HUES64 (cell line): ENCODE data around the gene LNX1. TPM values are rescaled to one million over a fixed set of nuclear protein-coding genes. Genes with fewer than 3 reads are reported as not detected.
A peak's percentile ranks its signal among the peaks of the same experiment; 100 is the strongest.

Experiments
- H3K27ac ChIP-seq: 2 replicates; pipeline ENCODE4 v1.7.0; 2013; ENCODE audit warnings: low read depth, low read length, inconsistent platforms
- H3K27me3 ChIP-seq: 2 replicates; pipeline ENCODE4 v1.6.1; 2013; ENCODE audit warnings: mild to moderate bottlenecking, low read length; ENCODE audit not compliant: insufficient read depth
- H3K36me3 ChIP-seq: 2 replicates; pipeline ENCODE4 v1.6.1; 2013; ENCODE audit warnings: mild to moderate bottlenecking, low read length; ENCODE audit not compliant: insufficient read depth
- H3K4me1 ChIP-seq: 2 replicates; pipeline ENCODE4 v1.6.1; 2013; ENCODE audit warnings: mild to moderate bottlenecking, low read length, moderate library complexity; ENCODE audit not compliant: insufficient read depth
- H3K4me3 ChIP-seq: 2 replicates; pipeline ENCODE4 v1.5.1; 2013; ENCODE audit warnings: mild to moderate bottlenecking, low read length, moderate library complexity
- H3K9ac ChIP-seq: 2 replicates; pipeline ENCODE4 v1.6.1; 2013; ENCODE audit warnings: mild to moderate bottlenecking, low read depth, low read length
- H3K9me3 ChIP-seq: 2 replicates; pipeline ENCODE4 v1.6.1; 2013; ENCODE audit warnings: low read depth, low read length; ENCODE audit not compliant: insufficient read depth
- WGBS: fragments of 150-250, 120-280 bp; methylation state at CpG from one replicate; pipeline ENCODE4 v1.1.7; 2013; ENCODE audit warnings: missing lambda C conversion rate; 5-methylcytosine and 5-hydroxymethylcytosine counted together
- polyA plus RNA-seq, 2 experiments: library from polyadenylated mRNA; stranded (reverse); fragments of 50-300 nt; gene quantifications; one replicate each; pipeline ENCODE4 v1.2.3, GENCODE V29; 2013

Gene LNX1
- polyA plus RNA-seq (2013, experiment 1 of 2) = 0.90 TPM
- polyA plus RNA-seq (2013, experiment 2 of 2) = 1.5 TPM

DNA sequence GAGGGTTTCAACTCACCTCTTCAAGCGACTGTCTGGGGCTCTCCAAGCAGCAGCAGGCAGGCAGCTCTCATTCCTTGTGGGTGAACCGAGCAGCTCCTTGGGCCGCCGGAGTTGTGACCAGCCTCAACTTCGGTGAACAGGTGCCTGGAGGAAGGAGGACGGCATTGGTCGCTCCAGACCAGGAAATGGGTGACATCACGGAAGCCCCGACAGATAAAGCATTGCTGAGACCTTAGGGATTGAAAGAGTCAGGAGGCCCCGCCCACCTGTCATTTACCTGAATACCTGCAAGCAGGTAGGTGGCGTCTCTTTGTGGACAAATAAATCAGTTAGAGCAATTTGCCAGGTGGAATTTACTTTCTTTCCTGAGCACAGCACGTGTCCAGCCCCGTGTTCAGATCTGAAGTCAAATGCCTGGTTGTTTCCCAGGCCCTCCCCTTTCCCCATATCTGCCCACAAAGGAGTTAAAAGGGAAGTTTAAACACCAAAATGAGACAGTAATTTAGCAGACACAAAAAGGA is at the start of gene LNX1:
Gene LNX1 (minus strand): TSS at position 115 of the 521 bp plus-strand sequence. CDS start 17,484 bp downstream, outside the sequence.
- H3K36me3 ChIP-seq = no peaks in the 10 kb centered on the region
- H3K4me1 ChIP-seq = peaks cover 49% of the 10 kb centered on the region
- H3K9ac ChIP-seq = peak within 1 kb of the TSS; percentile 41
- peak within 1 kb of the TSS; percentile 56 for H3K4me3 ChIP-seq
- H3K27ac ChIP-seq = peak within 1 kb of the TSS; percentile 91; the same call in 1 of the 2 replicates
- H3K27me3 ChIP-seq = no peaks in the 10 kb centered on the region
- whole genome bisulfite sequencing = 44% methylated on average over 13 of the region's 13 CpGs
- H3K9me3 ChIP-seq = no peaks in the 10 kb centered on the region

DNA sequence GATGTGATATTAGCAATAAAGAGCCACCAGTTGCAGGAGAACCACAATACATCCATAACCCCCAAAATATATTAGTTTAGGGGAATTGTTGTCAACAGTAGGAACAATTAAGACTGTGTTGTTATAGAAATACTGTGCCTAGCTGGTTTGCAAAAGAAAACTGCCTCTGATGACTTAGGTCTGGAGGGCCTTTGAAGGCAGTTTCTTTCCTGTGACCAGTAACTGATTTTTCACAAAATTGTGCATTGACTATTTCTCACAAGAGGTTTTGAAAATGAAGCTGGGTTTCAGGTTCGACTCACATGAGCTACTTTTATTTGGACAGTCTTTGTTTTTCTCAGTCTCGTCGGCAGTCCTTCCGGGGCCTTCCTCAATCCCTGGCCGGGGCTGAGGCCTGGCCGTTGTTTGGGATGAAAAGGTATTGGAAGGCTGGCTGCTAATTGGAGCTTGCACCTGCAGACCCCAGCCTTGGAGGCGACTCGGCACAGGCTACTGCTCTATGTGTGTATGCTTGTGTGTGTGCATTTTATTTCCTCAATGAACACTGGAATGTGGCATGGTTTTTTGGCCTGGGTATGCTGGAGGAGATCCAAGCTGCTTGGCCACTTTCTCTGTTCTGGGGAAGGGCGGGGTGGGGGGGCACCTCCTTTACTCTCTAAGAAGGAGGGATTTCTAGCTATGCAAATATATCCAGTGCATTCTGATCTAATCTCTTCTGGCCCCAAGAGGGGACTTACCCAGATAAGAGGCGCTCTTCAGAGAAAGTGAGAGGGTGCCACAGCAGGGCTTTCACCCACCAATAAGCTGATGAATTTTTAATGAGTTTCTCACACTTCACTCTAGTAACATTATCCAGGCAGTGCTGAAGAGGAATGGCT is 49.5 kb upstream of the LNX1 start:
- Histone ChIP-seq H3K9me3 (no peaks in the 10 kb centered on the region), H3K36me3 (no peaks in the 10 kb centered on the region), H3K9ac (no peak overlapping the region), H3K4me3 (no peak overlapping the region), H3K27me3 (no peaks in the 10 kb centered on the region), H3K4me1 (peaks cover 8% of the 10 kb centered on the region), H3K27ac (no peak overlapping the region)
- 89% methylated on average over 10 of the region's 10 CpGs for whole genome bisulfite sequencing

DNA sequence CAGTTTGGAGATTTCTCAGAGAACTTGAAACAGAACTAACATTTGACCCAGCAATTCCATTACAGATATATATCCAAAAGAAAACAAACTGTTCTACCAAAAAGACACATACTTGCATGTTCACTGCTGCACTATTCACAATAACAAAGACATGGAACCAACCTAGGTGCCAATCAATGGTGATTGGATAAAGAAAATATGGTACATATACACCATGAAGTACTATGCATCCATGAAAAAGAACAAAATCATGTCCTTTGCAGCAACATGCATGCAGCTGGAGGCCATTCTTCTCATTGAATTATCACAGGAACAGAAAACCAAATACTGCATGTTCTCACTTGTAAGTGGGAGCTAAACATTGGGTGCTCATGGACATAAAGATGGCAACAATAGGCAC is 47.6 kb upstream of the LNX1 start:
- Histone ChIP-seq H3K27ac (no peak overlapping the region), H3K36me3 (no peaks in the 10 kb centered on the region), H3K9ac (no peak overlapping the region), H3K9me3 (no peaks in the 10 kb centered on the region), H3K4me1 (peaks cover 8% of the 10 kb centered on the region), H3K27me3 (no peaks in the 10 kb centered on the region), H3K4me3 (no peak overlapping the region)

DNA sequence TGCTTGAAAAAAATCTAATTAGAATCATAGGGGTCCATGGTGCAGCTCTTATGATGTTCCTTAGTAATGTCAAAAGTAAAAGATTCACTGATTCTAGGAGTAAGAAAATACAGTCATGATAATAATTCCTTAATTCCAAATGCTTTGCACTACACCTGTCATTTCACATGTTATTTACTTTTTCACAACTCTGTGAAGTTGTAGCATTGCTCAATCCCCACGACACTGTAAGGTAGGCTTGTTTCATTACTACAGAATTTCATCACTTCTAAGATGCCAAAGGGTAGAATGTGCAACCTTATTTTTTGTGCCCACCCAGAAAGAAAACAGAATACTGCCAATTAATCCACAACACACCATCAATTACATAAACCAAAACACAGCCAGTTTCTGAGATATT is 46.1 kb upstream of the LNX1 start:
- Histone ChIP-seq H3K4me1 (peaks cover 8% of the 10 kb centered on the region), H3K9me3 (no peaks in the 10 kb centered on the region), H3K27ac (no peak overlapping the region), H3K9ac (no peak overlapping the region), H3K27me3 (no peaks in the 10 kb centered on the region), H3K36me3 (no peaks in the 10 kb centered on the region), H3K4me3 (no peak overlapping the region)
- 86% methylated on average over 1 of the region's 1 CpG for WGBS

GRCh38 chr4:53635697-53636483 is 44.6 kb upstream of the LNX1 start:
- H3K27me3 ChIP-seq = no peaks in the 10 kb centered on the region
- no peak overlapping the region for H3K9ac ChIP-seq
- 0 out of 2 replicates have a peak, but pooled peaks cover 3% of the 10 kb centered on the region for H3K4me1 ChIP-seq
- H3K9me3 ChIP-seq = no peaks in the 10 kb centered on the region
- no peak overlapping the region for H3K4me3 ChIP-seq
- H3K27ac ChIP-seq = no peak overlapping the region
- 90% methylated on average over 3 of the region's 5 CpGs for WGBS
- no peaks in the 10 kb centered on the region for H3K36me3 ChIP-seq

- no peak overlapping the region for H3K4me3 ChIP-seq
- 92% methylated on average over 4 of the region's 4 CpGs for WGBS
- no peaks in the 10 kb centered on the region for H3K9me3 ChIP-seq
- H3K4me1 ChIP-seq = no peaks in the 10 kb centered on the region
- H3K9ac ChIP-seq = no peak overlapping the region
- H3K27me3 ChIP-seq = no peaks in the 10 kb centered on the region
- H3K27ac ChIP-seq = no peak overlapping the region
- no peaks in the 10 kb centered on the region for H3K36me3 ChIP-seq
Measured at GRCh38 chr4:53633608-53634007, 42.3 kb upstream of the LNX1 start.

- Histone ChIP-seq H3K4me3 (no peak overlapping the region), H3K9ac (no peak overlapping the region), H3K4me1 (peaks cover 15% of the 10 kb centered on the region; the same call in 1 of the 2 replicates), H3K27me3 (no peaks in the 10 kb centered on the region), H3K9me3 (no peaks in the 10 kb centered on the region), H3K27ac (no peak overlapping the region), H3K36me3 (no peaks in the 10 kb centered on the region)
- WGBS = 56% methylated on average over 1 of the region's 1 CpG
Measured at GRCh38 chr4:53629296-53629695, 38.0 kb upstream of the LNX1 start.

DNA sequence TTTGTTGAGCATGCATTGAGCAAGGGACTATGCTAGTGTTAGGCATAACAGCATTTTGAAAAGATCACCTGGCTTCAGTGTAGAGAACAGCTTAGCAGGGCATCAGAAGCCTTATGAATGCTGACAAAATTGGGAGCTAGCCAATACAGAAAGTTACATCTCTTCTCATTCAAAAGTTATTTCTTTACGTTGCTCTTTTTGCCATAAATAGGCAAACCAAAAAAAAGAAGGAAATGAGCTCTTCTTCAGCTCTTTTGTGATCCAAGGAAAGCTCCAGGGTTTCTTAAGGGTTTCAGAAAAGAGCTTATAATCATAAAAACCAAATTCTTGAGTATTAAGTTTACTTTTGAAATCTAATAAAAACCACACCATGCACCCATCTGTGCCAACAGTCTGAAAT is 35.2 kb upstream of the LNX1 start:
- Histone ChIP-seq H3K27ac (no peak overlapping the region), H3K9ac (no peak overlapping the region), H3K27me3 (no peaks in the 10 kb centered on the region), H3K36me3 (no peaks in the 10 kb centered on the region), H3K4me3 (no peak overlapping the region), H3K9me3 (no peaks in the 10 kb centered on the region), H3K4me1 (peaks cover 15% of the 10 kb centered on the region; the same call in 1 of the 2 replicates)
- WGBS = 90% methylated on average over 1 of the region's 1 CpG

- WGBS = 91% methylated on average over 2 of the region's 2 CpGs
- Histone ChIP-seq H3K4me3 (no peak overlapping the region), H3K27me3 (no peaks in the 10 kb centered on the region), H3K36me3 (no peaks in the 10 kb centered on the region), H3K9ac (no peak overlapping the region), H3K9me3 (no peaks in the 10 kb centered on the region), H3K27ac (no peak overlapping the region), H3K4me1 (peaks cover 15% of the 10 kb centered on the region; the same call in 1 of the 2 replicates)
Measured at GRCh38 chr4:53625888-53626287, 34.6 kb upstream of the LNX1 start.

DNA sequence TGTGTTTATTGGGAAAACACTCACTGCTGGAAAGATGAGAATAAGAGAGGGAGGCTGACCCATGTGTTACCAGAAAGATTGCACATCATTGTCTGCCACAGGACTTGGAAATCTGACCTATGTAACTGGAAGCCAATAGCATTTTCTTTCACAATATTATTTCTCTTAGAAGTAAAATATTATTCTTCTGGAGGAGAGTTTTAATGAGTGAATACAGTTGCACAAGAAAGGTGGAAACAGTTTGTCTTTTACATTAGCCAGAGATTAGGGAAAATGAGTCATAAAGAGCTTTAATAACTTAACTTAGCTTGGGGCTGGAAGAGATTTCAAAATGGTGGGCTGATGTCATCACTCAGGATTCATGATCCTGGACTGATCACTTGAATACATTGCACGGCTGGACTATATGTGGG is 31.5 kb upstream of the LNX1 start:
- H3K4me1 ChIP-seq = peaks cover 12% of the 10 kb centered on the region; the same call in 1 of the 2 replicates
- H3K36me3 ChIP-seq = no peaks in the 10 kb centered on the region
- H3K4me3 ChIP-seq = no peak overlapping the region
- WGBS = 96% methylated on average over 1 of the region's 1 CpG
- no peaks in the 10 kb centered on the region for H3K27me3 ChIP-seq
- no peak overlapping the region for H3K9ac ChIP-seq
- H3K27ac ChIP-seq = no peak overlapping the region
- no peaks in the 10 kb centered on the region for H3K9me3 ChIP-seq

- 93% methylated on average over 3 of the region's 3 CpGs for WGBS
- Histone ChIP-seq H3K36me3 (no peaks in the 10 kb centered on the region), H3K4me1 (no peaks in the 10 kb centered on the region), H3K9ac (no peak overlapping the region), H3K4me3 (no peak overlapping the region), H3K27ac (no peak overlapping the region), H3K9me3 (no peaks in the 10 kb centered on the region), H3K27me3 (no peaks in the 10 kb centered on the region)
Measured at GRCh38 chr4:53620956-53621355, 29.7 kb upstream of the LNX1 start.
